ENCODE results near the gene SLC39A3.

The SLC39A3 gene

DNA sequence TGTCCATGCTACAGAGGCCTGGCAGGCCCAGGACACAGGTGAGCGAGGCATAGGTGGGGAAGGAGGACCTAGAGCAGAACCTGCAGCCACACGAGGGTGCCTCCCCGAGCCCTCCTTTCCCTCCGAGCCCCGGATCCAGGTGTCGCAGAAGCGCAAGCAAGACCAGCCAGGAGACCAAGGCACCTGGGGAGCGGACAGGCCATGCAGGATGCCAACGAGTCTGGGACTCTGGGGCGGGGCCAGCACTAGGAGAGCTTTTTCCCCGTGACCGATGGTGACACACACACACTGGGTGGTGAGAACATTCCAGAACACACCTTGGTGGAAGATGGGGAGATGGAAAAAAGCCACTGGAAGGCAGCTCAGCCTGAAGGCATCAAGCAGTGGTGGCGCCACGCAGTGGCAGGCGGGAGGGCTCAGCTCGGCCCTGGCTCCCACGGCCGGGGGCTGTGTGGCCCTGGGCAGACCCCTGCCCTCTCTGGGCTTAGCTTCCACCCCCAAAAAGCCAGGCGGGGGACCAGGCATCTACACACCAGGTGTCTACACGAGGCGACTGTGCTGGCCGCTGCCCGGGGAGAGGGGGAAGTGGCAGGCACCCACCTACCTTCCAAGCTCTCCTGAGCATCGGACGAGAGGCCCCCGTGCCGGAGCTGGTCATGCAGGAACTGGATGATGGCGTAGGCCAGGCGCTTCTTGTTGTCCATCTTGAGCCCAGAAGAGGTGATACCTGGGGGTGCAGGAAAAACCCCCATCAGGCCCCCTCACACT is 28.7 kb upstream of the SLC39A3 start:
- no peak for DNase-seq

DNA sequence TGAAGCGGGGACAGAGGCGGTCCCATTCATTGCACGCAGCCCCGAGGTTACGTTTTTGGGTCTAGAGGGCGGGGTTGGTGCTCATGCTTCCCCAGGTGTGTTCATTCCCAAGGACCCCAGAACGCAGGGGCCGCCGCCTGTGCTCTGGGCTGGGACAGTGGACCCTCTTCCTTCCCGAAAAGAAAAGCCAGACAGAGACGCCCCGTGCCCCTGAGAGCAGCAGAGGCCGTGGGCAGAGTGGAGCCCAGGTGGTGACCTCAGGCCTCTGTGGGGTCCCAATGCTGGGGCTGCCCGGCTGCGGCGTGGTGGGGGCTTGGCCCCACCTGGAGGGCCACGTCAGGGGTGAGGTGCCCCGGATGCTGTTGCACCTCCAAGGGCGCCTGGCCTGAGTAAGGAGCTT is 27.9 kb upstream of the SLC39A3 start:
- DNase-seq: no peak

DNA sequence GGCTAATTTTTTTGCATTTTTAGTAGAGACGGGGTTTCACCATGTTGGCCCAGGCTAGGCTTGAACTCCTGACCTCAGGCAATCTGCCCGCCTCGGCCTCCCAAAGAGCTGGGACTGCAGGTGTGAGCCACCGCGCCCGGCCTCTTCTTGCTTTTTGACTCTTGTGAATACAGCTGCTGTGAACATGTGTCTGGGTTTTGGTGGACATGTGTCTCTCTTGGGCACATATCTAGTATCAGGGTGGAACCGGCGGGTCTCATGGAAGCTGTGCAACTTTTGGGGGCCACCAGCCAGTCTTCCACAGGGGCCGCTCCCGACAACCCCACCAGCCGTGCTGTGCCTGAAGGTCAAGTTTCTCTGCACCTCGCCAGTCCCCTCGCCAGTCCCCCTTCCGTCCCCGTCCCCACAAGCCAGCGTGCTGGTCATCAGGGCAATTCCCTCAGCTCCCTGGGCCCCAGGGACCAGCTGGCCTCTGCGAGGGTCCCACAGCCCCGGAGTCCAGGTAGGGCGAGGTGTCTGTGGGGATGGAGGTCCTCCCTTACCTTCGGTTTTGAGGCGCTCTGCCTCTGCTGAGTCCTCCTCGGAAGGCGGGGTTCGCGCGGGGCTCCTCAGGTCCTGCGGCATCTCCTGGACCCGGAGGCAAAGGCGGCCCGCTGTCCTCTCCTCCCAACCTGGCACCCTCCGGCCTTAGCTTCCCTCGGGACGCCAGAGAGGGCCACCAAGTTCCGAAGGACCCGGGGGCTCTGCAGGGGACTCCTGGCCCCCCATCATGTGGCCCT is 27.0 kb upstream of the SLC39A3 start:
- no peak for DNase-seq

DNA sequence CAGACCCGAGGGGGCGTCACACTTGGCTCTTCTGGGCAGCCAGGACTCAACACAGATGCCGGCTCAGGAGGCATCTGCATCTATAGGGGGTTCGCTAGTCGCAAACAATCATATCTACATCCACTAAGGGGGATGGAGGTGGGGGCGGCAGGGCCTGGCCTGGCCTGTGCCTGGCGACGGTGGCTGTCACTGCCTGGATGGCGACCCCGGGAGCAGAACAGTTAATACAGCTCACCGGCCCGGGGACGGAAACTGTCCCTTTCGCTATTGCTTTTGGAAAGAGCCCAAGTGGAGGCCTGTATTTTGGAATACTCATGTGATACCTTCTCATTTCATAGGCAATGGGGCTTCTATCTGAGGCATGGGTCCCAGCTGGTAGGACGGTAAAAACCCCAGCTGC is 25.6 kb upstream of the SLC39A3 start:
- no peak for DNase-seq

DNA sequence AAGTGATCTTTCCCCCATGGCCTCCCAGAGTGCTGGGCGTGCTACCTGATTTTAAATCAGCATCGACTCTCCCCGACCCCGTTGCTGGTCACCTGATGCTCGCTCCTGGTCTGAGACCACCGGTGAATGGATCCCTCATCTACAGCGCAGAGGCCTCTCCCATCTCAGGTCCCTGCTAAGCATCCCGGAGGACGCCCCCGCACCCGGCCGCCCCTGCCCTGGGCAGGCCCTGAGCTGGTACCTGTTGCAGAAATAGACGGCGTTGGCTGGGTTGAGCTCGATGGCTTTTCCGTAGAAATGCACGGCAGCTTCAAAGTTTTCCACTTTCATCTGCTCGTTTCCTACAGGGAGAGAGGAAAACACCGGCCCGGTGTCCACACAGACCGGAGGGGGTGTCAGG is 25.1 kb upstream of the SLC39A3 start:
- no peak for DNase-seq

DNA sequence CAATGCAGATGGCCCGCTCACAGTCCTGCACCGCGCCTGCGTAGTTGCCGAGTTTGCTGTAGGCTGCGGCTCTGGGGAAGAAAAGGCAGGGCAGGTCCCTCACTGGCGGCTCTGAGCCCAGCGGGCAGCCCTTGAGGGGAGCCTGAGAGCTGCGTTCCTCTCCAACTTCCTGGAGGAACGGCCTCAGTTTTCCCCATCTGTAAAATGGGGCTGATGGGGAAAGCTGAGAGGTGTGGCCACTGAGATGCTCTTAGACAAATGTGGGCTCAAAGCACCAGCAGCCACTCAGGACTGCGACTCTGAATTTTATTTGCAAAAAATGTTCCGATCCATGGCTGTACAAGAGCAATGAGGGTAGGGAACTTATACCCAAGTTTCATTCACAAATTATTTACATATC is 23.9 kb upstream of the SLC39A3 start:
- no peak for DNase-seq

DNA sequence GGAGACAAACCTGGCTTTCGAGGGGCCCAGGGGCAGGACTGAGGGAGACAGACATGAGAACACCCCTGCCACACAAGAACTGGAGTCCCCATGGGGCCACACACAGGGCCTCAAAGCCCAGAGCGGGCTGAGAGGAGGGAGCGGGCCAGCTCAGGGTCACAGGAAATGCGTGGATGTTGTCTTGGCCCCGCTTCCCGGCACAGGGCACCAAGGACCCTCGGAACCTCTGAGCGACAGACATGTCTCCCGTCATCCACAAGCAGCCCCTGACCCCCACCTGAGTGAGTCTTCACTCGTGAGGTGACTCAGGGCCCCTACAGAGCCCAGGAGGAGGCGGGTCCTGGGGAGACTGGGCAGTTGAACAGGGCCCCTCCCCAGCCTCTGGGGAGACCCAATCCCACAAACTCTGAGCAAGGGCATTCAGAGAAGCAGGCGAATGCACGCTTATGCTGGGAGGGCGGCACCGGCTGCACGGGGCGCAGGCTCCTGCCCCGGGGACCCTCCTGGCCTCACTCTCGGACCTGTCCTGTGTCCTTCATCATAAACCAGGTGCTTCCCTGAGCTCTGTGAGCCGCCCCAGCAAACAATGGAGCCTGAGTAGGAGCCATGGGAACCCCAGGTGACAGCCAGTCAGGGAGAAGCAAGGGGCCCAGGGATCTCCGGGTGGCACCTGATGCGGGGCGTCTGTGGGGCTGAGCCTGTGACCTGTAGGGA is 23.1 kb upstream of the SLC39A3 start:
- no peak for DNase-seq

DNA sequence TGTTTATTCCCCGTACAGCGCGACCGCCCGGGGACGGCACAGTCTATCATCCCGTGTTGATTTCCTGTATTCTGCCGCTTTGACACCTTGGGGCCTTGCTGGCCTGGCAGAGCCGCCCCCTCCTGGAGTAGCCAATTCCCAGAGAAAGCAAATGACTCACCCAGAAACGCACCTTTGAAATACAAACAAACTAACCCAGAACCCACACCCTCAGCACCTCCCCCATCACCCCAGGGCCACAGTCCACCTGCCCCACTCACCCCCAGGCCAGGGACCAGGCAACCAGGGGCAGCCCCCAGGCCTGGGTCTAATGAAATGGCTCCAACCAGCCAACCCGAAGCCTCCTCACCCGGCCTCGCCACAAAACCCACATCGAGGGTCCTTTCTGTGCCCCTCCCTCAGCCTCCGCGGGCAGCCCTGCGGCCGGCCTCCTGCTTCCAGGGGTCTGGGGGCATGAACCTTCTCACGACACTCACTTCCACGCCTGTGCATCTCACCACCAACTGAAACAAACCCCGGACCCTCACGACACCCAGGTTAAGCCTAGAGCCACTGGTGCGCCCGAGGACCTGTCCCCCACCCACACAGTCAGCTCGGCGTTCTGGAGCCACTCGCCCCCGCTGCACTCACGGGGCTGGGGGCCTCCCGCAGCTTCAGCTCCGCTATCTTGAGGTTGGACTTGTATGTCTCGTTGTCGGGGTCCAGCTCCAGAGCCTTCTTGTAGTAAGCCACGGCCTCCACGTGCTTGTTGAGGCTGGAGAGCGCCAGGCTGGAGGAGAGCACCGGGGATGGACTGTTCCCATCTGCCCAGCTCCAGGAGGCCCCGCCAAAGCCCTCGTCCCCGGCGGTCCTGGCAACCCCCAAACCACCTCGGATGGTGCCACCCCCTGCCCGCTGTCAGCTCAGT is 22.3 kb upstream of the SLC39A3 start:
- DNase-seq: no peak

DNA sequence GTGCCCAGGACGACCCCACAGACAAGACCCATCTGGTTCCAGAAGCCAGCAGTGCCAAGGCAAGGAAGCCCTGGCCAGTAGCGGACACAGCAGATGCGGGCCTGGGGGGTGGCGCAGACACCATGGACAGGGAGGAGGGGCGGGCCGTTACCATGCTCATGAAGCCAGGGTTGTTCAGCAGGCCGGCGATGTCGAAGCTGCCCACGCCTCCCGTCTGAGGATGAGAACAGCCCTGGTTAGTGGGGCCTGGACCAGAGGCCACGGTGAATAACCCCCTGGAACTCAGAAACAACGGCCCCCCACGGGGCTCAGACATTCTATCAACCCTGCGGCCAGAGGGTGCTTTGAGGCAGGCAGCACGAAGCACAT is 21.5 kb upstream of the SLC39A3 start:
- no peak for DNase-seq

DNA sequence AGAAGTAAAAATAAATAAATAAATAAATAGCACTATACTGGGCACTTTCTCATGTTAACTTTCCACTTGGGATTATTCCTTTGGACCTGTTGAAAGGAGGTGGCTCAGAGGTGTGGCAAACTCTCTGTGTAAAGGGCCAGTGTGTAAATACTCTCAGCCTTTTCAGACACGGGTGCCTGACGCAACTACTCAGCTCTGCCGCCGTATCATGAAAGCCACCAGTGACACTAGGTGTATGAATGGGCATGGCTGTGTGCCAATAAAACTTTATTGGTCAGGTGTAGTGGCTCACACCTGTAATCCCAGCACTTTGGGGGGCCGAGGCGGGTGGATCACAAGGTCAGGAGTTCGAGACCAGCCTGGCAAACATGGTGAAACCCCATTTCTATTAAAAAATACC is 20.1 kb upstream of the SLC39A3 start:
- no peak for DNase-seq

DNA sequence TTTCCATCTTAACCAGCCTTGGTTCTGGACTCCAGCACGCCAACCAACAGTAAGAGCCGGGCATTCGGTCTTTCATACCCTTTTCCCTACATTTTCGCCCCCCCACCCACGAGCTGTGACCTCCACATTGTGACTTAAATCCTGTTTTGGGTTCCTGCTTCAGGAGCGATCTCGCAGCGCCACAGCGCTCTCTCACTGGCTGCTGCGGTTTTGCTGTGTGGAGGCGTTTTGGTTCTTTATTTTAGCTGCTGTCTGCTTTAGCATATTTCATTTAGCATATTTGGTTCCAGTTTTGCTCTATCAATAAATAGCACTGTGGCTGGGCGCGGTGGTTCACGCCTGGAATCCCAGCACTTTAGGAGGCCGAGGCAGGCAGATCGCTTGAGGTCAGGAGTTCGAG is 19.5 kb upstream of the SLC39A3 start:
- DNase-seq: no peak

DNA sequence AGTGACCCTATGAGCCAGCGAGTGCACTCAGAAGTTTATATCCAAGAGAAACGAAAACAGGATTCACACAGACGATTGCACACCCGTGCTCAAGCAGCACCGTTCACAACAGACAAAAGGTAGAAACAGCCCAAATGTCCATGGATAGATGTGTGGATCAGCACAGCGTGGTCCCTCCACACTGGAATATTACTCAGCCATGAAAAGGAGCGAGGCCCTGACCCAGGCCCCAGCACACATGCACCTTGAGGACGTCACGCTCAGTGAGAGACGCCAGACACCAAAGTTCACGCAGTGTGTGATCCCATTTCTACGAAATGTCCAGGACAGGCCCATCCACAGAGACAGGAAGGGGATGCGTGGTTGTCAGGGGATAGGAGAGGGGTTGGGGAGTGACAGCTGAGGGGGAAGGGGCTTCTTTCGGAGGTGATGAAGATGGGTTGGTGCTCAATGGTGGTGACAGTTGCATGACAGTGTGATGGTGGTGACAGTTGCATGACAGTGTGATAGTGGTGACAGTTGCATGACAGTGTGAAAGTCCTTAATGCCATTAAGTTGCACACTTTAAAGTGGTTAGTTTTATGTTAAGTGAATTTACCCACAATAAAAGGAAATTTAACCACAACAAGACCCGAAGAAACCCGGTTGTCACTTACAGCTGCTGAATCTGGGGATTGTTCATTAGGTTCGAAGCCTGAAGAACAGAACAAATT is 18.9 kb upstream of the SLC39A3 start:
- no peak for DNase-seq

DNA sequence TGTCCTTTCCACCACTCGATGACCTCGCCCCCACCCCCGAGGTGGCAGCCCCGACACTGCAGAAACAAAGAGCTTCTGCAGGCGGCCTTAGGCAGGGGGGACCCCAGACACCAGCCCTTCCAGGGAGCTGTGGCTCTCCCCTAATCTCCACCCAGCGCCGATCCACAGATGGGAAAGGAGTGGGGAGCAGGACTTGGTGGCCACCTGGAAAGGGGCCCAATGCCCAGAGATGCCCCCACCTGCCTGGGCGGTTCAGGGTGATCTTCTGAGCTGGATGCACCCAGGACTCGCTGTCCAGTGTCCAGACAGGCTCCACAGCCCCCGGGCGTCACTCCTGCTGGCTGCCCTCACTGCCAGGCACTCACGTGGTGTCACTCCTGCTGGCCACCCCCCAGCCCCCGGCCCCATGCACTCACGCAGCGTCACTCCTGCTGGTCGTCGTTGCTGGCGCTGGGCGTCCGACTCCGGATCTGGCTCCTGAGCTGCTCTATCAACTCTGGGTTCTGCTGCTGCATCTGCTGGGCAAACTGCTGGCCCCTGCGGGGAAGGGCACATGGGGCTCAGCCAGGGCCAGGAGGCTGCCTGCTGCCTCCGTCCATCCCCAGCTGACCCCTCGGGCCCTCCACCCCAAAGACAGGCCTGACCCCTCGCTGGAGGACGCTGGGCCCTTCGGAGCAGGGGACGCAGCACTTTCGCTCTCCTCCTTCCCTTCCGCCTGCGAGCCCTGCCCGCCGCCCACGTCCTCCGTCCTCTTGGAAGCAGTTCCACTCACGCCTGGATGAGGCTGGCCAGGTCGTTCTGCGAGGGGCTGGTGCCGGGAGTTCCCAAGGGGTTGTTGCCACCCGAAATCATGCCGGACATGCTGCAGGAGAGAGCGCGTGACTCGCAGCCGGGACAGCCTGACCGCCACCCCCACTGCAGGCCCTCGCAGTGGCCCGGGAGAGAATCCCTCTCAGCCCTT is 17.4 kb upstream of the SLC39A3 start:
- DNase-seq: no peak

DNA sequence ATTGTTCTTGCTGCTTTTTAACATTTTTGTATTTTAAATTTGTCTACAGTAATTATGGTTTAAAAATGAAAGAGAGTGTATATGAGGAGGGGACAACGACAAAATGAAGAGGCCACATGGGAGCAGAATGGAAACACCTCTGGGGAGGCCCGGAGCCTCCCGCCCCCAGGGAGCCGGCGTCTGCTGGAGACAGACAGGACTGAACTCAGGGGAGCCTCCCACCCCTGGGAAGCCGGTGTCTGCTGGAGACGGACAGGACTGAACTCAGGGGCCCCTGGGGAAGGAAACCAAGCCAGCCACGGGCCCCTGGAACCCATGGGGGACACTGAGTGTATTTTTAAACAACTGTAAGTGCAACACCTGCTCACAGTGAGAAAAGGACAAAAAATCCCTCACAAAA is 16.7 kb upstream of the SLC39A3 start:
- no peak for DNase-seq

DNA sequence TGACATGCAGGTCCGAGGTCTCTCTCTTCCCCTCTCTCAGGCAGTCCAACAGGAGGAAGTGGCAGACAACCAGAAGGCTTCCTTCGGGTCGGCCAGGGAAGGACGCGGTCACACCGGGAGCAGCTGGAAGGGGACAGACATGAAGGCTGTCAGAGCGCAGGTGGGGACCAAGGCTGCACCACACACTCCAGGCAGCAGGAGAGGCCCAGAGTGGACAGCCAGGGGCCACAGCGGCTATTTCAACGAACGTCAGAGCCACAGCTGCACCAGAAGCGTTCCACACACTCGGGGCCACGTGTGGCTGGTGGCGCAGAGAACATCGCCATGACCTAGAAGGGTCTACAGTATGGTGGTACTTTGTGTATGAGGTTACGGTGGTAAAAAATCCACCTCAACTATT is 16.0 kb upstream of the SLC39A3 start:
- DNase-seq: no peak

DNA sequence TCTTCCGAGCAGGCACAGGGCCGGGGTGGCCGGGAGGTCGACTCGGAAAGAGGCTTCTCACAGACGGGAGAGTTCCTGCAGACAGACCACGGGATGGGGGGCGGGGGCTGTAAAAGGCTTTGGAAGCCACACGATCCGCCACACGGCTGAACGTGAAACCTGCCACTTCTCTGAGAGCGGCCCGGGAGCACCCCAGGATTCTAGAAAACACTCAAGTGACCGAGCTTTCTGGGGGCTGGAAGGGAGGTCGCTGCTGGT is 15.6 kb upstream of the SLC39A3 start:
- no peak for DNase-seq

DNA sequence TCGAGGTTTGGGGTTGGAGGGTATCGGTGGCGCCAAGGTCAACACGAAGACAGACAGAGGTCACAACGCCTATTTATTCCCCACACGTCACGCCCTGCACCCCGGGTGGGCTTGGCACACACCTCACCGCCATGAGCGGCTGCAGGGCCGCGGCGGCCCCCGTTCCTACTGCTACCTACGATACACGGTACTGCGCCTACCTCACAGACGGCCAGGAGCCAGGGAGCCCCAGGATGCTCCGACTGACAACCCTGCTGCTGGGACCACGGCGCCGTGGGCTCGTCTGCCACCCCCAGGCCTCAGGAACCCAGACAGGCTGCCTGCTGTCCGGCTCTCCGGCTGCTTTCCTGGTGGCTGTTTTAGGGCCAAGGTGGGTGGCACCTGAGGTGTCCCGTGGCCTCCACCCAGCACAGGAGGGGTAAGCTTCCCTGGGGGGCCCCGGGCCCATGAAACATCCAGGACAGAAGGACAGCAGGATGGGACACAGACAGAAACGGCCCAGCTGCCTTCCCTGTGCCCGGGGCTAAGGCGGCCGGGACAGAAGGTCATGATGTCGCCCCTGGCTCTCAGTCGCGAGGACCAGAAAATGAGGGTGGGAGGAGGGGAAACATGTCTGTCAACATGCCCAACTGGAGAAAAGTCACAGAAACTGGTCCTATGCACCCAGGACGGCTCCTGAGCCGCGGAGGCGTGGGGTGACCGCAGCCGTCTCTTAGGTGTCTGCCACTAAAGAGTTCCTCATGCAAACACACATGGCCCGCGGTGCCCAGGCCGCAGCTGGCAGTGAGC is 15.0 kb upstream of the SLC39A3 start:
- DNase-seq: no peak

DNA sequence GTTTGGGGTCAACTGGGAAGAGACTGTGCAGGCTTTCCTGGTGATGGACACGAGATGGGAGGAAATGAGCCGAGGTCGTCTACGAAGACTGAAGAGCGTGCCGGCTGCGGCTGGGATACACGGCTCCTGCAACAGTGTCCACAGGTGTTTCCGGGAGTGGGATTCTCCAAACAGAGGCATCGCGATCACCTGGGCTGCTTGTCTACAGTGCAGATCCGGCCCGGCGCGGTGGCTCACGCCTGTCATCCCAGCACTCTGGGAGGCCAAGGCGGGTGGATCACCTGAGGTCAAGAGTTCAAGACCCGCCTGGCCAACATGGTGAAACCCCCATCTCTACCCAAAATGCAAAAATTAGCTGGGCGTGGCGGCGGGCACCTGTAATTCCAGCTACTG is 11.6 kb upstream of the SLC39A3 start:
- DNase-seq: no peak

DNA sequence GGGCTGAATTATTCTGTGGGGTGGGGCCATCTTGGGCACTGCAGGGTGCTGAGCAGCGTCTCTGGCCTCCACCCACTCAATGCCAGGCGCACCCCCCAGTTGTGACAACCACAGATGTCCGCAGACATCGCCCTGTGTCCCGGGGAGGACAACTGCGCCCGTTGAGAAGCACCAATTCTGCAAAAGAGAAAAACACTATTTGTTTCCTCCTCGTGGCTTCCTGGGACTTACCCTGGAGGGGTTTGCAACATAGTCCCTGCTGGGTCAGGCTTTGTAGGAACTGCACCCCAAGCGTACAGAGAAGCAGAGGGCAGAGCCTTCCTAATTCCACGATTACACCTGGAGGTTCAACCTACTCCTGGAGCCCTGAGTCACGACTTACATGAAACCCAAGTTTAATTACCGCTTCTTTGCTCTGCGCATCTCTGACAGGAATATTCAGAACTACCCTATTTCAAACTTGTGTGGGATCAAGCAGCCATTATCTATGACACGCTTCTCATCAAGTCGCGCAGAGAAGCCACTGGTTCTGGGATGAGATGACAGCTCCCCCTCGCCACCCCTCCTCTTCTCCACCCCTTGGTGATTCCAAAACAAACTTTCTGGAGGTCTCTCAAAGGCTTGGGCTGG is 11.1 kb upstream of the SLC39A3 start:
- no peak for DNase-seq

DNA sequence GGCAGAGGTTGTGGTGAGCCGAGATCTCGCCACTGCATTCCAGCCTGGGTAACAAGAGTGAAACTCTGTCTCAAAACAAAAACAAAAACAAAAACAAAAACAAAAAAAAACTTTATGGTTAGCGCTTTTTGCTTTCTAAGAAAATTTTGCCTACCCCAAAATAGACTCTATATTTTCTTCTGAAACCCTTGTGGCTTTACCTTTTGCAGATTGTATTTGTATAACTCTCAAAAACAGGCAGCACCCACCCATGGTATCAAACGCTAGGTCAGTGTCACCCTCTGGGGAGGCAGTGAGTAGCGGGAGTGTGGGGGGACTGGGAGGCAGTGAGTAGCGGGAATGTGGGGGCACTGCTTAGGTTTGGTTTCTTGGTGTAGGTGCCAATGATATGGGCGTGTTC is 7.5 kb upstream of the SLC39A3 start:
- no peak for DNase-seq
